HepG2 (cell line): Measurements from ENCODE around the gene JSRP1. TPM values are rescaled to one million over a fixed set of nuclear protein-coding genes. Genes with fewer than 3 reads are reported as not detected.

ENCODE experiments used
- CENPX ChIP-seq: sonication (generic); formaldehyde crosslinking; IDR thresholded peaks from 2 replicates; pipeline ENCODE4 v1.9.0; 2021; ENCODE audit warnings: mild to moderate bottlenecking, missing genetic modification reagents, moderate library complexity
- EEA1 ChIP-seq: sonication (generic); formaldehyde crosslinking; IDR thresholded peaks from 2 replicates; pipeline ENCODE4 v1.5.1; 2020; ENCODE audit warnings: mild to moderate bottlenecking, missing genetic modification reagents, borderline replicate concordance
- EED ChIP-seq: sonication (generic); formaldehyde crosslinking; IDR thresholded peaks from 2 replicates; pipeline ENCODE4 v1.5.0; 2020; ENCODE audit warnings: mild to moderate bottlenecking, missing genetic modification reagents
- ESRRA ChIP-seq: sonication (generic); formaldehyde crosslinking; IDR thresholded peaks from 2 replicates; pipeline ENCODE4 v1.5.1; 2020; ENCODE audit warnings: mild to moderate bottlenecking, low read depth, missing genetic modification reagents
- ETV5 ChIP-seq: IDR thresholded peaks from 2 replicates; pipeline ENCODE4 v1.6.1; 2018; ENCODE audit warnings: missing biosample characterization, missing genetic modification reagents, inconsistent platforms, borderline replicate concordance
- HNF4A ChIP-seq: sonication (generic); formaldehyde crosslinking; IDR thresholded peaks from 2 replicates; pipeline ENCODE4 v1.4.0; 2020; ENCODE audit warnings: missing genetic modification reagents
- HOXA7 ChIP-seq: sonication (generic); formaldehyde crosslinking; IDR thresholded peaks from 2 replicates; pipeline ENCODE4 v1.8.1; 2022; ENCODE audit warnings: mild to moderate bottlenecking, missing genetic modification reagents, moderate library complexity
- KDM2A ChIP-seq: sonication (generic); formaldehyde crosslinking; IDR thresholded peaks from 2 replicates; pipeline ENCODE4 v1.4.0; 2020; ENCODE audit warnings: low read depth, missing genetic modification reagents, borderline replicate concordance
- NFATC3 ChIP-seq: sonication (generic); formaldehyde crosslinking; IDR thresholded peaks from 2 replicates; pipeline ENCODE4 v1.5.1; 2020; ENCODE audit warnings: mild to moderate bottlenecking, missing genetic modification reagents
- POLR2AphosphoS2 ChIP-seq: IDR thresholded peaks from 2 replicates; pipeline ENCODE4 v1.6.1; 2011; ENCODE audit warnings: low read depth, low read length, improper control_type of control experiment
- RBAK ChIP-seq: sonication (generic); formaldehyde crosslinking; IDR thresholded peaks from 2 replicates; pipeline ENCODE4 v1.5.1; 2020; ENCODE audit warnings: mild to moderate bottlenecking, missing genetic modification reagents
- SIX1 ChIP-seq: sonication (generic); formaldehyde crosslinking; IDR thresholded peaks from 2 replicates; pipeline ENCODE4 v1.4.0; 2020; ENCODE audit warnings: missing genetic modification reagents, borderline replicate concordance
- SMYD3 ChIP-seq: sonication (generic); formaldehyde crosslinking; IDR thresholded peaks from 2 replicates; pipeline ENCODE4 v1.8.1; 2023; ENCODE audit warnings: mild to moderate bottlenecking, missing genetic modification reagents
- SP2 ChIP-seq: sonication (generic); formaldehyde crosslinking; IDR thresholded peaks from 2 replicates; pipeline ENCODE4 v1.5.1; 2020; ENCODE audit warnings: mild to moderate bottlenecking, missing genetic modification reagents
- TRIM24 ChIP-seq: sonication (generic); formaldehyde crosslinking; IDR thresholded peaks from 2 replicates; pipeline ENCODE4 v1.8.0; 2022; ENCODE audit warnings: mild to moderate bottlenecking, missing genetic modification reagents
- ZBTB38 ChIP-seq: sonication (generic); formaldehyde crosslinking; IDR thresholded peaks from 2 replicates; pipeline ENCODE4 v1.5.1; 2020; ENCODE audit warnings: mild to moderate bottlenecking, missing genetic modification reagents
- ZFY ChIP-seq: sonication (generic); formaldehyde crosslinking; IDR thresholded peaks from 2 replicates; pipeline ENCODE4 v1.4.0; 2020; ENCODE audit warnings: missing genetic modification reagents
- ZKSCAN1 ChIP-seq: fragments of 150-350 bp; IDR thresholded peaks from 2 replicates; pipeline ENCODE4 v1.6.1; 2014; ENCODE audit warnings: low read length
- ZNF451 ChIP-seq: sonication (generic); formaldehyde crosslinking; IDR thresholded peaks from 2 replicates; pipeline ENCODE4 v1.5.0; 2020; ENCODE audit warnings: mild to moderate bottlenecking, missing genetic modification reagents
- ZNF564 ChIP-seq: sonication (generic); formaldehyde crosslinking; IDR thresholded peaks from 2 replicates; pipeline ENCODE4 v1.8.1; 2023; ENCODE audit warnings: mild to moderate bottlenecking, missing genetic modification reagents
- ZNF570 ChIP-seq: sonication (generic); formaldehyde crosslinking; IDR thresholded peaks from 2 replicates; pipeline ENCODE4 v1.4.0; 2020; ENCODE audit warnings: mild to moderate bottlenecking, missing genetic modification reagents, borderline replicate concordance
- ZNF652 ChIP-seq: IDR thresholded peaks from 2 replicates; pipeline ENCODE4 v1.6.1; 2016; ENCODE audit warnings: low read depth, borderline replicate concordance
- ZNF7 ChIP-seq: IDR thresholded peaks from 2 replicates; pipeline ENCODE4 v1.6.1; 2016; ENCODE audit warnings: missing biosample characterization, missing genetic modification reagents
- polyA plus RNA-seq, 8 experiments: library from polyadenylated mRNA; depleted of rRNA in 3 of 8; stranded (reverse) in 7 of 8; unstranded in 1 of 8; fragments of >200 nt; fragmentation: Illumina TruSeq in 4 of 8; extraction: Trizol in 4 of 8; gene quantifications; 2 replicates each; pipeline versions ENCODE4 v1.2.1 to v1.2.3, GENCODE V29; 2011 to 2016; ENCODE audit warnings: low read depth in 4 of 8, missing spikeins in 1 of 8, mixed read lengths in 1 of 8; ENCODE audit not compliant: insufficient read depth in 1 of 8
- total RNA-seq, 5 experiments: library from RNA; depleted of rRNA; stranded (reverse); fragments of >200 nt; fragmentation: Illumina TruSeq; extraction: Trizol; gene quantifications; 2 replicates each; pipeline ENCODE4 v1.2.3, GENCODE V29; 2016; ENCODE audit warnings: low read depth in 1 of 5
- TF ChIP-seq, protein P1 (sequence below): sonication (generic); formaldehyde crosslinking; IDR thresholded peaks from 2 replicates; pipeline ENCODE4 v1.5.0; 2020; ENCODE audit warnings: missing genetic modification reagents
- TF ChIP-seq, protein P2 (sequence below): sonication (generic); formaldehyde crosslinking; IDR thresholded peaks from 2 replicates; pipeline ENCODE4 v1.9.0; 2021; ENCODE audit warnings: missing genetic modification reagents, mild to moderate bottlenecking, borderline replicate concordance
- TF ChIP-seq, protein P3 (sequence below): sonication (generic); formaldehyde crosslinking; IDR thresholded peaks from 2 replicates; pipeline ENCODE4 v1.5.1; 2020; ENCODE audit warnings: missing genetic modification reagents, mild to moderate bottlenecking, borderline replicate concordance
- TF ChIP-seq, protein P4 (sequence below): sonication (generic); formaldehyde crosslinking; IDR thresholded peaks from 2 replicates; pipeline ENCODE4 v1.8.0; 2022; ENCODE audit warnings: mild to moderate bottlenecking, missing genetic modification reagents, moderate library complexity

The JSRP1 gene
- total and polyA plus RNA-seq, 2 of the 13 experiments (the other 11 are each of a cell fraction or from before 2014, with no cell fraction given), result 0.16 to 0.38 TPM

DNA sequence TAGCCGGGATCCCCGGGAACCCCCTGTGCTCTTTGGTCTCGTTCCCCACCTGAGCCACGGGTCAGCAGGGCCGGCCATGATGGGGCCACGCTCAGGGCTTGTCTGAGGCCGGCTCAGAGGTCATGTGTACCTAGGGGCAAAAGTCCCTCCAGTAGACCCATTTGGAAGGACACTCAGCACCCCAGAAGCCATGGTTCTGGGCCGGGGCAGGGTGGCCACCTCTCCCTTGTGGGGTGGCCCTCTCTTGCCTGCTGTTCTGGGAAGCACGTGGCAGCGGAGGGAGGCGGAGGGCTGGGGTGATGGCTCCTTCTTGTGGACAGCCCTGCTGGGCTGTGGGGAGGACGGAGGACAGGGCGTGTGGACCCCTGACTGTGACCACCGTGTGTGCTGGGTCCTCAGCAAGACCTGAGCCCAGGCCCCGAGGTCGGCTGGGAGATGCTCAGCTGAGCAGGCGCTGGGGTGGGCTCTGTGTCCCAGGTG, 32.2 kb upstream of the JSRP1 start (continued):
- no peak for TF ChIP-seq HOXA7 (CRISPR knock-in tag)
- TF ChIP-seq ZKSCAN1, result no peak
- no peak for TF ChIP-seq POLR2AphosphoS2
- TF ChIP-seq, protein P1, sequence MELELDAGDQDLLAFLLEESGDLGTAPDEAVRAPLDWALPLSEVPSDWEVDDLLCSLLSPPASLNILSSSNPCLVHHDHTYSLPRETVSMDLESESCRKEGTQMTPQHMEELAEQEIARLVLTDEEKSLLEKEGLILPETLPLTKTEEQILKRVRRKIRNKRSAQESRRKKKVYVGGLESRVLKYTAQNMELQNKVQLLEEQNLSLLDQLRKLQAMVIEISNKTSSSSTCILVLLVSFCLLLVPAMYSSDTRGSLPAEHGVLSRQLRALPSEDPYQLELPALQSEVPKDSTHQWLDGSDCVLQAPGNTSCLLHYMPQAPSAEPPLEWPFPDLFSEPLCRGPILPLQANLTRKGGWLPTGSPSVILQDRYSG, result no peak
- TF ChIP-seq ZNF570 (CRISPR knock-in tag), result no peak
- TF ChIP-seq EED (CRISPR knock-in tag), result peak; percentile 63; the same call in 1 of the 2 replicates
- TF ChIP-seq TRIM24 (CRISPR knock-in tag), result 0 out of 2 replicates have a peak, but pooled peaks have one; percentile 28
- peak; percentile 81 for TF ChIP-seq HNF4A (CRISPR knock-in tag)
- no peak for TF ChIP-seq NFATC3 (CRISPR knock-in tag)
- no peak for TF ChIP-seq ZNF564 (CRISPR knock-in tag)
- no peak for TF ChIP-seq SIX1 (CRISPR knock-in tag)
- no peak for TF ChIP-seq ZBTB38 (CRISPR knock-in tag)
- TF ChIP-seq EEA1, result no peak
- TF ChIP-seq SMYD3, result no peak
- no peak; the same call in 1 of the 2 replicates for TF ChIP-seq ZNF451
- TF ChIP-seq RBAK (CRISPR knock-in tag), result no peak
- TF ChIP-seq, protein P2, sequence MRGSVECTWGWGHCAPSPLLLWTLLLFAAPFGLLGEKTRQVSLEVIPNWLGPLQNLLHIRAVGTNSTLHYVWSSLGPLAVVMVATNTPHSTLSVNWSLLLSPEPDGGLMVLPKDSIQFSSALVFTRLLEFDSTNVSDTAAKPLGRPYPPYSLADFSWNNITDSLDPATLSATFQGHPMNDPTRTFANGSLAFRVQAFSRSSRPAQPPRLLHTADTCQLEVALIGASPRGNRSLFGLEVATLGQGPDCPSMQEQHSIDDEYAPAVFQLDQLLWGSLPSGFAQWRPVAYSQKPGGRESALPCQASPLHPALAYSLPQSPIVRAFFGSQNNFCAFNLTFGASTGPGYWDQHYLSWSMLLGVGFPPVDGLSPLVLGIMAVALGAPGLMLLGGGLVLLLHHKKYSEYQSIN (CRISPR knock-in tag), result no peak
- TF ChIP-seq ESRRA (CRISPR knock-in tag), result peak; percentile 86
- TF ChIP-seq CENPX, result no peak
- peak; percentile 60; the same call in 1 of the 2 replicates for TF ChIP-seq ETV5 (CRISPR knock-in tag)
- TF ChIP-seq, protein P3, sequence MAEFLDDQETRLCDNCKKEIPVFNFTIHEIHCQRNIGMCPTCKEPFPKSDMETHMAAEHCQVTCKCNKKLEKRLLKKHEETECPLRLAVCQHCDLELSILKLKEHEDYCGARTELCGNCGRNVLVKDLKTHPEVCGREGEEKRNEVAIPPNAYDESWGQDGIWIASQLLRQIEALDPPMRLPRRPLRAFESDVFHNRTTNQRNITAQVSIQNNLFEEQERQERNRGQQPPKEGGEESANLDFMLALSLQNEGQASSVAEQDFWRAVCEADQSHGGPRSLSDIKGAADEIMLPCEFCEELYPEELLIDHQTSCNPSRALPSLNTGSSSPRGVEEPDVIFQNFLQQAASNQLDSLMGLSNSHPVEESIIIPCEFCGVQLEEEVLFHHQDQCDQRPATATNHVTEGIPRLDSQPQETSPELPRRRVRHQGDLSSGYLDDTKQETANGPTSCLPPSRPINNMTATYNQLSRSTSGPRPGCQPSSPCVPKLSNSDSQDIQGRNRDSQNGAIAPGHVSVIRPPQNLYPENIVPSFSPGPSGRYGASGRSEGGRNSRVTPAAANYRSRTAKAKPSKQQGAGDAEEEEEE (CRISPR knock-in tag), result 0 out of 2 replicates have a peak, but pooled peaks have one; percentile 39
- no peak for TF ChIP-seq ZNF652 (CRISPR knock-in tag)
- no peak for TF ChIP-seq KDM2A (CRISPR knock-in tag)
- no peak for TF ChIP-seq ZNF7
- TF ChIP-seq, protein P4, sequence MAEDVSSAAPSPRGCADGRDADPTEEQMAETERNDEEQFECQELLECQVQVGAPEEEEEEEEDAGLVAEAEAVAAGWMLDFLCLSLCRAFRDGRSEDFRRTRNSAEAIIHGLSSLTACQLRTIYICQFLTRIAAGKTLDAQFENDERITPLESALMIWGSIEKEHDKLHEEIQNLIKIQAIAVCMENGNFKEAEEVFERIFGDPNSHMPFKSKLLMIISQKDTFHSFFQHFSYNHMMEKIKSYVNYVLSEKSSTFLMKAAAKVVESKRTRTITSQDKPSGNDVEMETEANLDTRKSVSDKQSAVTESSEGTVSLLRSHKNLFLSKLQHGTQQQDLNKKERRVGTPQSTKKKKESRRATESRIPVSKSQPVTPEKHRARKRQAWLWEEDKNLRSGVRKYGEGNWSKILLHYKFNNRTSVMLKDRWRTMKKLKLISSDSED (CRISPR knock-in tag), result no peak
- peak; percentile 50 for TF ChIP-seq ZFY (CRISPR knock-in tag)
- no peak for TF ChIP-seq SP2 (CRISPR knock-in tag)
